ENCODE results near the gene SMIM41.

SMIM41 gene

GRCh38 chr12:52126050-52126604 lies 46.6 kb downstream of the SMIM41 start:
- no peaks in the 10 kb centered on the region for H3K9me3 ChIP-seq (ENCODE audit: insufficient read depth, low read depth, low read length)
- H3K9me2 ChIP-seq (replicated peaks; ENCODE audit: low read depth, low read length): no peaks in the 10 kb centered on the region
- H2AFZ ChIP-seq (ENCODE audit: low read length): no peak overlapping the region
- no peaks in the 10 kb centered on the region for H4K20me1 ChIP-seq (ENCODE audit: insufficient read depth, low read length, poor library complexity, severe bottlenecking)
- TF ChIP-seq EZH2phosphoT487 (IDR thresholded peaks at IDR 0.05; ENCODE audit: borderline replicate concordance): no peak
- no peak for TF ChIP-seq CTCF (conservative IDR thresholded peaks at IDR 0.05; ENCODE audit: low read length)
- no peaks in the 10 kb centered on the region for H3K79me2 ChIP-seq (ENCODE audit: insufficient read depth, low read length)
- H3K4me3 ChIP-seq (ENCODE audit: low read length, poor library complexity, severe bottlenecking): no peak overlapping the region
- H3K9ac ChIP-seq (ENCODE audit: low read depth, low read length, poor library complexity, severe bottlenecking): no peak overlapping the region
- no peaks in the 10 kb centered on the region for H3K36me3 ChIP-seq (ENCODE audit: insufficient read depth, low read length)
- no peaks in the 10 kb centered on the region for H3K27me3 ChIP-seq (ENCODE audit: insufficient read depth, low read length, poor library complexity, severe bottlenecking)
- H3F3A ChIP-seq (ENCODE audit: low read depth): no peaks in the 10 kb centered on the region
- no peak overlapping the region for H3K4me2 ChIP-seq (ENCODE audit: low read depth, low read length, poor library complexity, severe bottlenecking)
- H3K4me1 ChIP-seq (ENCODE audit: insufficient read depth, low read length, poor library complexity, severe bottlenecking): no peaks in the 10 kb centered on the region

- TF ChIP-seq EZH2phosphoT487 (IDR thresholded peaks at IDR 0.05; ENCODE audit: borderline replicate concordance) (no peak), CTCF (conservative IDR thresholded peaks at IDR 0.05; ENCODE audit: low read length) (no peak)
- Histone ChIP-seq H2AFZ (ENCODE audit: low read length) (no peak overlapping the region), H3K9ac (ENCODE audit: low read depth, low read length, poor library complexity, severe bottlenecking) (no peak overlapping the region), H3K4me2 (ENCODE audit: low read depth, low read length, poor library complexity, severe bottlenecking) (no peak overlapping the region), H3K36me3 (ENCODE audit: insufficient read depth, low read length) (no peaks in the 10 kb centered on the region), H3F3A (ENCODE audit: low read depth) (no peaks in the 10 kb centered on the region), H3K9me3 (ENCODE audit: insufficient read depth, low read depth, low read length) (no peaks in the 10 kb centered on the region), H3K4me1 (ENCODE audit: insufficient read depth, low read length, poor library complexity, severe bottlenecking) (no peaks in the 10 kb centered on the region), H3K79me2 (ENCODE audit: insufficient read depth, low read length) (no peaks in the 10 kb centered on the region), H3K27me3 (ENCODE audit: insufficient read depth, low read length, poor library complexity, severe bottlenecking) (no peaks in the 10 kb centered on the region), H4K20me1 (ENCODE audit: insufficient read depth, low read length, poor library complexity, severe bottlenecking) (no peaks in the 10 kb centered on the region), H3K9me2 (replicated peaks; ENCODE audit: low read depth, low read length) (no peaks in the 10 kb centered on the region), H3K4me3 (ENCODE audit: low read length, poor library complexity, severe bottlenecking) (no peak overlapping the region)
Observed at GRCh38 chr12:52126605-52127578, 47.4 kb downstream of the SMIM41 start.

GRCh38 chr12:52127683-52128450 lies 48.4 kb downstream of the SMIM41 start:
- H3K27me3 ChIP-seq (ENCODE audit: insufficient read depth, low read length, poor library complexity, severe bottlenecking): no peaks in the 10 kb centered on the region
- no peak overlapping the region for H2AFZ ChIP-seq (ENCODE audit: low read length)

More at GRCh38 chr12:52127683-52128450, 48.4 kb downstream of the SMIM41 start:
- H3K4me1 ChIP-seq (ENCODE audit: insufficient read depth, low read length, poor library complexity, severe bottlenecking): no peaks in the 10 kb centered on the region
- no peak overlapping the region for H3K4me2 ChIP-seq (ENCODE audit: low read depth, low read length, poor library complexity, severe bottlenecking)
- no peaks in the 10 kb centered on the region for H3K9me3 ChIP-seq (ENCODE audit: insufficient read depth, low read depth, low read length)
- H3K4me3 ChIP-seq (ENCODE audit: low read length, poor library complexity, severe bottlenecking): no peak overlapping the region
- no peaks in the 10 kb centered on the region for H3K9me2 ChIP-seq (replicated peaks; ENCODE audit: low read depth, low read length)
- no peaks in the 10 kb centered on the region for H3K36me3 ChIP-seq (ENCODE audit: insufficient read depth, low read length)
- H3F3A ChIP-seq (ENCODE audit: low read depth): no peaks in the 10 kb centered on the region
- no peaks in the 10 kb centered on the region for H3K79me2 ChIP-seq (ENCODE audit: insufficient read depth, low read length)
- no peak overlapping the region for H3K9ac ChIP-seq (ENCODE audit: low read depth, low read length, poor library complexity, severe bottlenecking)
- no peak for TF ChIP-seq EZH2phosphoT487 (IDR thresholded peaks at IDR 0.05; ENCODE audit: borderline replicate concordance)
- TF ChIP-seq CTCF (conservative IDR thresholded peaks at IDR 0.05; ENCODE audit: low read length): no peak
- no peaks in the 10 kb centered on the region for H4K20me1 ChIP-seq (ENCODE audit: insufficient read depth, low read length, poor library complexity, severe bottlenecking)
